Activated T-cell treated with anti-CD3 and anti-CD28 coated beads for 1 hour (primary cell): ENCODE results near the gene GPR68.
A peak's percentile ranks its signal among the peaks of the same experiment; 100 is the strongest.
"Not testable (repeated sequence)": the region's sequence is repeated elsewhere in the genome, so short reads cannot be mapped to it uniquely, and the experiment has no call there.

Experiments used
- DNase-seq: peaks from one replicate; pipeline ENCODE4 v3.0.0-alpha.2; 2020; ENCODE audit warnings: low read depth

GPR68 gene

DNA sequence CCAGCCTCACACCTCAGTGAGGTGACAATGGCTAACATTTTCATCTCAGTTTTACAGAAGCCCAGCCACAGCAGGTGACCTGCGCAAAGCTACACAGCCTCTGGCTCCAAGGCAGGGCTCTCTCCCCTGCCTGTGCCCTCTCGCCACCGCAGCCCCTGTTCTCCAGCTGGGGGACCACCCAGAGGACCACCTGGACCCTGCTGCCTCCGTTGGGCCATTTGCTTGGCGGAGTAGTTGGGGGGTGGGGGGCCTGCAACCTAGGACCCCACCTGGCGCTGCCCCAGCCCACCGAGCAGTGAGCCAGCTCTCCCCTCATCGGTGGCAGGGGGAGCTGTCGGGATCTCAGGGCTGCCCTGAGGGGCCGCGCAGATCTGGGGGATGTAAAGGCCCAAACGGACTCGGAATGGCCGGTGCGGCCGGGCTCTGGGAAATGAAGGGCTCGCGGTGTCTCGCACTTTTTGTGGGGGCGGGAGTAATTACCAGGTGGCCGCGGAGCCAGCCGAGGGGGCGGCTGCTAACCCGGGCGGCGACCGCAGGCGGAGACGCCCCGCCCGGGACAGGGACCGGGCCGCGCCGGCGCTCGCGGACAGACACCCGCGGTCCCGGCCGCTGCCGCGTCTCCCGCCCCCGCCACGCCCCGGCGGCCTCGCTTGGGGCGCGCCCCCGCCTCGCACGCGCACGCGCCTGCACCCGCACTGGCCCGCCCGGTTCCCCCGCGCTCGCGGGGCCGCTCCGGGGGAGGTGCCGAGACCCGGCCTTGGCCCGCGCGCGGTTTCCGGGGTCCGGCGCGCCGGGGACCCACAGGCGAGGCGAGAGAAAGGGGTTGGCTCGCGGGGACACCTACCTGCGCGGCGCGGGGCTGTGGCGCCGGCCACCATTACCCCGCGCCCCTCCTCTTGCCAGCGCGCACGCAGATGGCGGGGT is 8.6 kb upstream of the GPR68 start:
- DNase-seq = no peak

DNA sequence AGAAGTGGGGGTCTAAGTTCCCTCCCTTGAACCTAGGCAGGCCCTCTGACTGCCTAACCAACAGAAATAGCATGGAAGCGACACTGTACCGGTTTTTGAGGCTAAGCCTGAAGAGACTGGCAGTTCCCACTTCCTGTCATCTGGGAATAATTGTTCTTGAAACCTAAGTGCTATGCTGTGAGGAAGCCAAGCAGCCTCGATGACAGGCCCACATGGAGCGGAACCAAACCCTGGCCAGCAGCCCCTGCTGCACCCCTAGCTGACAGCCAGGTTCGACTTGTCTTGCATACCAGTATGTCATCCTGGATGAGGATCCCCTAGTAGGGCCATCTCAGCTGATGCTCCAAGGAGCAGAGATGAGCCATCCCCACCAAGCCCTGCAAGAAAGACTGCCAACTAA is 6.4 kb upstream of the GPR68 start:
- DNase-seq = no peak

DNA sequence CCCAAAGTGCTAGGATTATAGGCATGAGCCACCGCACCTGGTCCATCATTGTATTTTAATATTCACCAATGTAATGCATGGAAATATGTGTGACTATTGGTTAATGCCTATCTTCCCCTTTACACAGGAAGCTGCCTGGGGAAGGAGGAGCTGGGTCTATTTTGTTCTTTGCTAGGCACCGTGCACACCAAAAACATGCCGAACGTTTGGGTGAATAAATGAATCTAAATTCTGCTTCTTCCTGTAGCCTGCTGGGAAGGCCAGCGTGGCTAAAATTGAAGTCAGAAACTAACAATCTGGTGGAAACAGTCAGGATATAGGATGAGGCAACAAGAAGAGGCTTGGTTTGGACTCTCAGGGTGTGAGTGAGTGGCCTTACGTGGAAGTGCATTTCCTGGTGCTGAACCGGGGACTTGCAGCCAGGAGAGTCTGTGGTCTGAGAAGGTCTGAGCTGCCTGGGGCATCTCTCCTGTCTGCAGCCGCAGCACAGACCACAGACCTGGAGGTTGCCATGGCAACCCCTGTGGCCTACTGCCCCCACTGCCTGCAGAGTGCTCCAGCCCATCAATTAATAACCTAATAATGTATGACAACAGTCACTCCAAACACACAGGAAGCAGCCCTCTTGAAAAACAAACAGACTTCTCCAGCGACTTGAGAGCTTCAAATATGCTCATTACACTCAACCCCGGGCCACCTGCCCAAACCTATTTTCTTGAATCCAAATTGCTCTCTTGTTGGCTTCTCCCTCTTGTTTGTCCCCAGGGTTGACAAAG is 5.5 kb upstream of the GPR68 start:
- no peak for DNase-seq

DNA sequence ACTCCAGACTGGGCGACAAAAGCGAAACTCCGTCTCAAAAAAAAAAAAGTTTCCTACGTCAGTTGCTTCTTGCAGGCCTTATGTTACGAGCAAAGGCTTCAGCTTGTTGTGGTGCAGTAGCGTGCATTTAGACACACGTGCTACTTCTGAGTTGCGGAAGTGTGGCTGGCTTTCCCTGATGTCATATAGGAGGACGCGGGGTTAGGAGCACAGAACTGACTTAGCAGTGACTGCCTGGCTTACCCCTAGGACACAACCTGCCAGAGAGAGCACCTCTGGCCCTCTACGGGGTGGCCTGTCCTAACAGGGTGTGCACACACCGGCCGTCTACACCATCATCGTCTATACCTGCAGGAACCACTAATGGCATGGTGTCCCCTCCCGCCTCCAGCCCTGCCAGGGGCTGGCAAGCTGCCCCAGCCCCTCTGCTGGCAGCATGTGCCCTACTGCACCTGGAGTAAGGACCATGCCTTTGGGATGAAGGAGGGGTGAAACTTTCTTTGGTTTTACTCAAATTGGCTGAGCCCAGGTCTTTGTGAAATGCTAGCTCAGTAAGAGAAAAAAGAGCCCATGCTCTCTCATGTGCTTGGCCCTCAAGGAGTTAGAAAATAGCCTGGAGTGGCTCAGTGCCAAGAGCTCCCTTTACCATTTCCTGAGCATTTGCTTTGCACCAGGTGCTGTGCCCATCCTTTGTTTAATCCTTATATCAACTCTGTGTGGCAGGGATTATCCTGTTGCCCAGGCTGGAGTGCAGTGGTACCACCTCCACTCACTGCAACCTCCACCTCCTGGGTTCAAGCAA is 1.7 kb upstream of the GPR68 start:
- DNase-seq = peak; percentile 50

DNA sequence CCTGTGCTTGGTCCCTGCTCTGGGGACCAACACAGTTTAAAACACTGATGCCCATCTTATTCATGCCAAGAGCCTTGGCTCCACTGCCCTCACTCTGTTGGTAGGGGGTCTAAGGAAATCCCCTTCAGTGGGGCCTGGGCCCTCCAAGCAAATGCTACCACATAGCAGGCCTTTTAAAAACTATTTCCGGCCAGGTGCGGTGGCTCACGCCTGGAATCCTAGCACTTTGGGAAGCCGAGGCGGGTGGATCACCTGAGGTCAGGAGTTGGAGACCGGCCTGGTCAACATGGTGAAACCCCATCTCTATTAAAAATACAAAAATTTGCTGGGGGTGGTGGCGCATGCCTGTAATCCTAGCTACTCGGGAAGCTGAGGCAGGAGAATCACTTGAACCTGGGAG is 1.1 kb upstream of the GPR68 start:
- not testable (repeated sequence) for DNase-seq

DNA sequence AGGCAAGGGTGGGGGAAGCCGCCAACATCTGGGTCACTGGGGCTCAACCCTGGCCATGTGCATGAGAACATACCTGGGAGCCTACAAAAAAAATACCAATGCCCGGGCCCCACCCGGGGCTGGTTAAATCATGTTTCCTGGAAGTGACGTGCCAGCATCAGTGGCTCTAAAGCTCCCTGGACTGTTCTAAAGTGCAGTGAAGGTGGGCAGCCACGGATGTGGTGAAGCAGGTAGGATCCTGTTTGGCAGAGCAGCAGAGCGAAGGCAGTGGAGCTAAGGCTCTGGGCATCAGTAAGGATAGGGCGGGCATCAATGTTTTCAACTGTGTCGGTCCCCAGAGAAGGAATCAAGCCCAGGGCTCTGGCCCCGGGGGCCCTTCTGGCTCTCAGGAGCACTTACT is 525 bp upstream of the GPR68 start:
- peak; percentile 39 for DNase-seq

DNA sequence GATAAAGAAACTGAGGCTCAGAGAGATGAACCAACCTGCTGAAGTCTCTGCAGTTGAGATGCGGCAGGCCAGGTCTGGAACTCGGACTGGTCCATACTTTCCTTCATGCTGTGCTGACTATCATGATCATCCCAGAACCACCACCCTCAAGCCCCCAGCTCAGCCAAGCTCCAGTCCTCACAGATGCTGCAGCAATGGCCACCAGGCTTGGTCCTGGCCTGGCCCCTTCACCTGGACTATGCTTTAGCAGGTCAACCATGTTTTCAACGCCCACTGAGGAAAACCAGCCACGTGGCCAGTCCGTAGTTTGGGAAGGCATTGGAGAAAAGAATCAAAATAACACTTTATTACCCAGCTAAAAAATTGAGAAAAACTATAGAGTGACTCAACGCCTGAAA is 1.4 kb downstream of the GPR68 start:
- DNase-seq = no peak

DNA sequence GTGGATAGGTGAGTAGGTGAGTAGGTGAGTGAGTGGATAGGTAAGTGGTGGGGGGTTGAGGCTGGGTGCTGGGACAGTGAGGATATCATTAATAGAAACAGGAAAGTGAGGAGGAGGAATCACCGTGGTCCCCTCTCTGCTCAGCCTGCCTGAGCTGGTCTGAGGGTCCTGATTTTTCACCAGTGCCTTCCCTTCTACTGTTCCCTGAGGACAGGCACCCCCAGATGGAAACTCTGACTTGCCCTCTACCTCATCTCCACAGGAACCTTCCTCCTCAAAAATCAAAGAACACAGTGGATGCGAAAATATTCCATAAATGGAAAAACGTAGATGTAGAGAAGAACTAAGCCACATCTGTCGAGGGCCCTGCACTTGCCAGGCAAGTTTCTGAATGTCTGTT is 1.9 kb downstream of the GPR68 start:
- DNase-seq = no peak

DNA sequence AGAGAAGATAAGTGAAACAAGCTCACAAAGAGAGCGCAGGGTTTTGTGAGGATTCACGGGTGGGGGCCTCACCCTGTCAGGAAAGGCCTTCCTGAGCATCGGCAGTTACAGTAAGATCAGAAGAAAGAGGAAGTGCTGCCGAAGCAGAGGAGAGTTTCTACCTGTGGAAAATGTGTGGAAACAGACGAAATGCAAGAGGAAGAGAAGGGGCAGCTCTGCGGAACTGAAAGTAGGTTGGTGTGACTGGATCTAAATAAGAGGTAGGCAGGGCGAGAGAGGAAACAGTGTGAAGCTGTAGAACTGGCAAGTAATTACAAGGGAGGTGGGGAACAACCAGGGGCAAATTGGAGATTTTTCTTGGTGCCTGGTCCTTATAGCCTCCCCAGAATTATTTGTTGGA is 2.6 kb downstream of the GPR68 start:
- no peak for DNase-seq

DNA sequence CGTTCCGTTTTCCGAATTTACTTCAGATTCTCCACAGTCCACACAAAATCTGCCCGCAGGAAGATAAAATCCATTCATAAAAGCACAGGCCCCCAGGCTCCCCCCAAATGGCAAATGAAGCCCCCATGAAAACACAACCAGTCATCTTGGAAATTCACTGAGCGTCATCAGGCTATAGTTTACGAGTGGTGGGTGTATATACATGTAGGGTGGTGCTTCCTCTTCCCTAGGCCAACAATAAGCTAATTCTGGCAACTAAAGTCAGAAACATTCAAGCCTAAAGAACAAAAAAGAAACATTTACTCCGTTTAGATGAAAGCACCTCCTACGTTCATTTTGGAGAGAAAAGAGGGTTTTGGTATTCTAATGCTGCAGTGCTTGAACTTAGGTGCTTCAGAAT is 5.8 kb downstream of the GPR68 start:
- no peak for DNase-seq

DNA sequence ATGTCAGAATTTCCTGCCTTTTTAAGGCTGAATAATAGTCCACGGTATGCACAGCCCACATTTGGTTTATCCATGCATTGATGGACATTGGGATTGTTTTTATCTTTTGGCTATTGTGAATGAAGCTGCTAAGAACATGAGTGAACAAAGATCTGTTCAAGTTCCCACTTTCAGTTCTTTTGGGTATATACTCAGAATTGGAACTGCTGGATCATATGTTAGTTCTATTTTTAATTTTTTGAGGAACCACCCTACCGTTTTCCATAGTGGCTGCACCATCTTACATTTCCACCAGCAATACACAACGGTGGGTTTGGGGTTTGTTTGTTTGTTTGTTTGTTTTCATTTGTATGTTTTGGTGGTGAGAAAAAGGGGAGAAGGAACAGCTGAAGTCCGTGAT is 6.4 kb downstream of the GPR68 start:
- no peak for DNase-seq

DNA sequence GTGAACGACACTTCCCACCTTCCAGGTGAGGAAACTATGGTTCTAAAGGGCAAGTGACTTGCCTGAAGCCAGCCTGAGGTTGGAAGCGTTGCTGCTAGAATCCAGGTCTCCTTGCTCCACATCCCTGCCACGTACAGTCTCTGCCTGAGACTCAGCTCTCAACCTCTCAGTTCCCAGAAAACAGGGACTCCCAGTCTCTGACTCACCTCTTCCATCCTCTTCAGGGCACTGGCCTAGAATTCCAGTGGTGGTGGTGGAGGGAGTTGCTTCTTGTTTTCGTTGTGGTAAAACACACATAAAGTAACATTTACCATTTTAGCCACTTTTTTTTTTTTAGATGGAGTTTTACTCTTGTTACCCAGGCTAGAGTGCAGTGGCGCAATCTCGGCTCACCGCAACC is 7.3 kb downstream of the GPR68 start:
- no peak for DNase-seq

DNA sequence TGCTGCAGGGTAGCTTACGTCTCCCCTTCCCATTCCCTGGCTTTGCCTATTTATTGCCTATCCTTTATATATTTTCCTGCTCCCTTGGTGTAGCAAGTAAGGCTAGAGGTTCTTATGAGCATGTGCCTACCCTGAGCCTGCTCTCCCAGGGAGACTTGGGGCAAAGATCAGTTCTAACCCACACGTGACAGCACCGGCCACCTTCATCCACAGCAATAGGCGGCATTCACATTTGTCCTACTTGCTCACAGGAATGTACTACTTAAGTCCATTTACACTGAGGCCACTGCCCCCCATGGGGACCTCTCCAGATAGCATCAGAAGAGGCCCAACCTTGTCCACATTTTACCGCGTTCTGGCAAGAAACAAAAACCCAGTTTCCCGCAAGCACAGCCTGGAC is 8.7 kb downstream of the GPR68 start:
- no peak for DNase-seq

DNA sequence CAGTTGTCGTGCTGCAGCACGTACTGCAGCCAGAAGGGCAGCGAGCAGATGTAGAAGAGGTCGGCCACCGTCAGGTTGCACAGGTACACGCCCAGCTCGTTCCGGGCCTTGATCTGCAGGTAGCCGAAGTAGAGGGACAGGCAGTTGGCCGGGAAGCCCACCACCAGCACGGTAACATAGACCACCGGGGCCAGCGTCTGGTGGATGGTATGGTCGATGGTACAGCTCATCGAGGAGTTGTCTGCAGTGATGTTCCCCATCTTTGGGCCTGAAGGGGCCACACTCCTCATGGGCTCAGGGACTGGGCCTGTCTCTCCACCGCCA is 9.8 kb downstream of the GPR68 start:
- no peak for DNase-seq

DNA sequence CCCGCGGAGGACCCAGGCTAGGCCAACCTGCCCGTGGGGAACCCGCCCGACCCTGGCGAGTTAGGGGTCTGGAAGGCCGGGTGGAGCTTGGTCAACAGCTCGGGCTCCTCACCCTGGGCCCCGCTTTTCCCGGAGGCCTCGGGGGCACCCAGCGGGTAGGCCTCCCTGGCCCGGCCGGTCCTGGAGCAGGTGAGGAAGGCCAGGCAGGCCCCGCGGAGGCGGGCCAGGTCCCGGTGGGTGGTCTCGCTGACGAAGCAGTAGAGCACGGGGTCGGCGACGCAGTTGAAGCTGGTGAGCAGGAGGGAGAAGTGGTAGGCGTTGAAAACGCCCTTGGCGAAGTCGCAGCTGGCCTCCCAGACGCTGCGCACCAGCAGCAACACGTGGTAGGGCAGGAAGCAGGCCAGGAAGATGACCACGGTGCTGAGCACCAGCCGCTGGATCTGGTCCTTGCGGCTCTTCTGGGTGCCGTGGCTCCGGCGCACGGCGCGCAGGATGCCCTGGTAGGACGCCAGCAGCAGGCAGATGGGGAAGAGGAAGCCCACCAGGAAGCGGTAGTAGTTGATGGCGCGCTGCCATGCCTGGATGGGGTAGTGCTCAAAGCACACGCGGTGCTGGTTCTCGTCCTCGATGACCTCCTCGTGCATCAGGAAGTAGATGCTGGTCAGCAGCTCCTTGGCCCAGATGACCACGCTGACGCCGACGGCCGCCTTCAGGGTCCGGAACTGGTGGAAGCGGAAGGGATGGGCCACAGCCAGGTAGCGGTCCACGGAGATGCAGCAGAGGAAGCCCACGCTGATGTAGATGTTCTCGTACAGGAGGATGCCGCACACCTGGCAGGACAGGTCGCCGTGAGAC is 10.3 kb downstream of the GPR68 start:
- DNase-seq = no peak

DNA sequence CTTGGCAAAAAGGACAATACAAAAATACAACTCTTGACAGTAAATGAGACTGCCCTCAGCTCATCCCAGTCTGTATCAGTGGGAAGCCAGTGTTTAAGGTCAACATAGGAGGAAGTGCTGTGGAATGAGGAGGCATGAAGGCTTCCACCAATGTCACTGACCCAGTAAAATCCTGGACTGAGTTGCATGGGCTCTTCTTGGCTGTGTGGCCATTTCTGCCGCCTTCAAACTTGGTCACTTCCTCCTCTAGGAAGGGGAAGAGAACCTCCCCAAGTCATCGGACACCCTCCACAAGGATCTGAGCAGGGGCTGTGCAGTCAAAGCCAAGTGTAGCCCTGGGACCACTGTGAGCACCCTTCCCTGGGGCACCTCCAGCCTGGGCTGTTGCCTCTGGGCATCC is 11.9 kb downstream of the GPR68 start:
- no peak for DNase-seq

DNA sequence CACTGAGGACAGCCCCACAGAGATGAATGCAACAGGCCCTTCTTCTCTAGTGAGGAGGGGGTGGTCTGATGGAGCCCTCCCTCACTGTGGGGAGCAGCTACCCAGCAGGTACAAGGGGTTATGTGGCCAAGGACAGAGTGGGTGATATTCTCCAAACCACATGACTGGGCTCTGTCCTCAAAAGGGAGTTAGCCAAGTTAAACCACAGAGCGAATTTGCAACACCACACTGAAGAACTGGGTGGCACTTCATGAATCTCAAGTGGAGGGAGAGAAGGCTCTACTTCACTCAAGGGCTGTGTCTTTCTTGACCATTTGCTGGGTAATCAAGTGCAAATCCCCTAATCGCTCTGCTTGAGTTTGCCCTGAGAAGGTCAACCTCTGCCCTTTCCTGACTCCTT is 12.5 kb downstream of the GPR68 start:
- DNase-seq = no peak

DNA sequence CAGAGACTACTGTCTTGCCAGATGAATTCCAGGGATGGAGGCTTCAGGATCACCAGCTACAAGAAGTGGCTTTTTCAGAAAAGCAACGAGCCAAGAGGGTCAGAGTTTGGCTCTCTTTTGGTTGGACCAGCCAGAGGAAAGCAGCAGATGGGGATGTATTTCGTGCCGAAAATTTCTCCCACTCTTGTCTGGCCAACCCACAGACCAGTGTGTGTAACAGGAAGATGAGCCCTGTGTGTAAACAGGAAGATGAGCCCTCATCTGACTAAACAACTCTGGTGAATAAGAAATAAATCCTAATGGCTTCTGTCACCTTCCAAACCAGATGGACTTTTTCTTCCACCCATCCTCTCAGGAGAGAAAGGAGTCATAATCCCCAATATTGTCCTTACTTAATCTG is 13.1 kb downstream of the GPR68 start:
- no peak for DNase-seq

DNA sequence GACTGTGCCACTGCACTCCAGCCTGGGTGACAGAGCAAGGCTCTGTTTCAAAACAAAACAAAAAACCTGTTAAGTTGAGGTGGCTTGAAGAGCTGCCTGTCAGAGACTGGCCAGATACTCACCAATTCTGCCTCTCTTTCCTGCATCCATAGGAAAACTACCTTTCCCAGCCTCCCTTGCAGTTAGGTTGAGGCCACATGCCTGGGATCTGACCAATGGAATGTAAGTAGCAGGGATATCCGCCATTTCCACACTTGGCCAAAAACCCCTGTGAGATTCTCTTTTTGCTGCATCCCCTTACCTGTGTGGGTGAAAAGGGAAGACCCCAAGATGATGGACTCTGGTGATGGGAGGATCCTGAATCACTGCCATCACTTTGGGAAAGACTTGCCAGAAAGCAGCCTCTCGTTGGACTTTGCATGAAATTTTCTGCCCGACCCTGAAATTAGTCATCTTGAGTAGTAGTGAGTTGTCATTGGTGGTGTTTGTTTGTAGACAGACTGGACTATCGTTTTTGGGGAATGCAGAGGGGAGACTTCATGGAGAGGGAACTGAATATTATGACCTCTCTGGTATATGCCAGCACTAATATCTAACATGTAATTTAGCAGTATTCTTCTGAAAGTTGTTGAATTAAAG is 14.0 kb downstream of the GPR68 start:
- DNase-seq = no peak

DNA sequence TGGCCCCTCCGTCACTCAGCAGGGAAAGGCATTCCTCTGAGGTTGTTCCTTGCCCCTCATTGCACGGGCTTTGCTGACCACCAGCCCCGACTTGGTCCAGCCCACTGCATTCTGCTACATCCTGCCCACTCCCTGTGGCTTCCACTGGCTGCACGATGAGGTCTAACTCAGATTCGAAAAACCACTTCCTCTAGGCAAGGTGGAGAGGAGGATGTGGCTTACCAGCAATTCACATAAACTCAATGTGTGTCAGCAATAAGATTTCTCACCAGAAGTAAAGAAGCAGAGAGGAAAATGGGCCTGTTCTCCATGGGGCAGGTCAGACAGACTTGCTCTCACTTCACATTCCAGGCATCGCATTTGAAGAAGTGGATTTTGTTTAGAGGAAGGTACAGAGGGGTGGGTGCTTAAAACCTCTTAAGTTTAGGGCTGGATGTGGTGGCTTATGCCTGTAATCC is 14.7 kb downstream of the GPR68 start:
- no peak for DNase-seq

DNA sequence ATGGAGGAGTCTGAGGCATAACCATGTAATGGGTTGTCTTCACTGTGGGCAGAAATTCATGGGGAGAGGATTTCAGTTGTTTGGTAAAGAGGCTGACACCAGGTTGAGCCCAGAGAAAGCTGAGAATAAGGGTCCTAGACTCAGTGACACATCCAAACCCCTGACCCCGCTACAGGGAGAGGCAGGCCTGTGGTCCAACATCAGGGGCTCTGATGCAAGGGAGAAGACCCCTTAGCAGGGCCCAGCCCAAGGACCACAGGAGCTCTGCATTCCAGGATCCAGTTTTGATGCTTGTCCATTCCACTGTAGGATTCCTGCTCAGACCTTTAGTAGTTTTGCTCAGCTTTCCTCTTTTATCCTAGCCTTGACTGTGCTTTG is 15.5 kb downstream of the GPR68 start:
- no peak for DNase-seq
